Activated naive CD4-positive, alpha-beta T cell treated with anti-CD3 and anti-CD28 coated beads, Interleukin-2, amount 50 U/mL, for 16 hours (primary cell): ENCODE measurements around the gene ZNF324.
"Not testable (repeated sequence)": the region's sequence is repeated elsewhere in the genome, so short reads cannot be mapped to it uniquely, and the experiment has no call there.

Experiments used
- DNase-seq: peaks from one replicate; pipeline ENCODE4 v3.0.0-alpha.2; 2020

The ZNF324 gene

GRCh38 chr19:58507602-58508223 is 40.8 kb downstream of the ZNF324 start:
- not testable (repeated sequence) for DNase-seq

- DNase-seq: no peak
Measured at GRCh38 chr19:58509731-58510083, 42.8 kb downstream of the ZNF324 start.

- no peak for DNase-seq
Measured at GRCh38 chr19:58510084-58510862, 43.4 kb downstream of the ZNF324 start.

GRCh38 chr19:58511353-58512208 is 44.7 kb downstream of the ZNF324 start, which contains the start of gene SLC27A5:
Gene SLC27A5, minus strand, starts transcription at chr19:58511992. Its CDS starts 37 bp downstream, at chr19:58511955.
- no peak for DNase-seq

- DNase-seq: no peak
Measured at GRCh38 chr19:58513213-58513693, 46.4 kb downstream of the ZNF324 start.

- peak; percentile 98 for DNase-seq
Measured at GRCh38 chr19:58513694-58514563, 47.0 kb downstream of the ZNF324 start.

- no peak for DNase-seq
Measured at GRCh38 chr19:58514564-58515022, 47.7 kb downstream of the ZNF324 start.

GRCh38 chr19:58515259-58515658 is 48.4 kb downstream of the ZNF324 start:
- DNase-seq: no peak

GRCh38 chr19:58516246-58516836 is 49.5 kb downstream of the ZNF324 start:
- DNase-seq: no peak

GRCh38 chr19:58516964-58517833 is 50.3 kb downstream of the ZNF324 start:
- no peak for DNase-seq

- no peak for DNase-seq
Measured at GRCh38 chr19:58518256-58519086, 51.6 kb downstream of the ZNF324 start.

- DNase-seq: peak; percentile 50
Measured at GRCh38 chr19:58519087-58519354, 52.1 kb downstream of the ZNF324 start.

- peak; percentile 89 for DNase-seq
Measured at GRCh38 chr19:58519355-58520256, 52.7 kb downstream of the ZNF324 start, which contains the start of gene ZBTB45. Gene ZBTB45, minus strand, starts transcription at chr19:58519810. Its CDS starts 2,137 bp downstream, at chr19:58517673.

- DNase-seq: no peak
Measured at GRCh38 chr19:58520257-58520599, 53.3 kb downstream of the ZNF324 start.

GRCh38 chr19:58521651-58522050 is 54.8 kb downstream of the ZNF324 start:
- DNase-seq: no peak

- no peak for DNase-seq
Measured at GRCh38 chr19:58522709-58523108, 55.8 kb downstream of the ZNF324 start.
